SK-N-MC (cell line): ENCODE measurements around the gene TXNIP.

Experiments
- FOXP2 ChIP-seq: optimal IDR thresholded peaks from 2 replicates; pipeline ENCODE3; 2011; ENCODE audit warnings: mild to moderate bottlenecking, moderate library complexity; ENCODE audit not compliant: insufficient read depth; ENCODE audit errors: extremely low read length, control extremely low read depth
- POLR2AphosphoS5 ChIP-seq: IDR thresholded peaks from 2 replicates; pipeline ENCODE4 v1.6.1; 2012; ENCODE audit warnings: mild to moderate bottlenecking, low read depth, low read length, borderline replicate concordance

GRCh38 chr1:145956361-145956760 is 40.0 kb downstream of the TXNIP start:
- TF ChIP-seq POLR2AphosphoS5 (no peak), FOXP2 (no peak)
